HG02885 (cell line): ENCODE data around the gene PANK4.

ENCODE experiments used
- ATAC-seq: cut with Tn5 transposase; IDR thresholded peaks from one replicate; pipeline ENCODE4 v1.9.1; 2021; ENCODE audit warnings: mild to moderate bottlenecking; ENCODE audit not compliant: unreplicated experiment, poor library complexity

PANK4 gene

GRCh38 chr1:2502661-2503553, 23.5 kb downstream of the PANK4 start:
- no peak for ATAC-seq

GRCh38 chr1:2502210-2502609, 24.2 kb downstream of the PANK4 start:
- ATAC-seq: no peak

- no peak for ATAC-seq
These were observed 24.6 kb downstream of the PANK4 start for GRCh38 chr1:2501820-2502119.

- no peak for ATAC-seq
These were observed 25.2 kb downstream of the PANK4 start for GRCh38 chr1:2501041-2501819.

GRCh38 chr1:2499986-2500596, 26.3 kb downstream of the PANK4 start:
- ATAC-seq: no peak

- no peak for ATAC-seq
These were observed 27.1 kb downstream of the PANK4 start for GRCh38 chr1:2499260-2499659.

GRCh38 chr1:2498648-2499047, 27.7 kb downstream of the PANK4 start:
- ATAC-seq: no peak

- no peak for ATAC-seq
These were observed 28.5 kb downstream of the PANK4 start for GRCh38 chr1:2497891-2498290.

GRCh38 chr1:2496746-2497145, 29.6 kb downstream of the PANK4 start:
- ATAC-seq: no peak

GRCh38 chr1:2496087-2496622, 30.2 kb downstream of the PANK4 start:
- ATAC-seq: no peak

GRCh38 chr1:2495546-2495945, 30.9 kb downstream of the PANK4 start:
- ATAC-seq: no peak

- ATAC-seq: no peak
These were observed 31.4 kb downstream of the PANK4 start for GRCh38 chr1:2495026-2495425.

- ATAC-seq: no peak
These were observed 32.1 kb downstream of the PANK4 start for GRCh38 chr1:2494323-2494693.

- ATAC-seq: no peak
These were observed 32.6 kb downstream of the PANK4 start for GRCh38 chr1:2493691-2494322.

- no peak for ATAC-seq
These were observed 33.2 kb downstream of the PANK4 start for GRCh38 chr1:2493218-2493617.

- no peak for ATAC-seq
These were observed 34.3 kb downstream of the PANK4 start for GRCh38 chr1:2492091-2492490.

- no peak for ATAC-seq
These were observed 36.8 kb downstream of the PANK4 start for GRCh38 chr1:2489615-2490014.

- ATAC-seq: no peak
These were observed 37.7 kb downstream of the PANK4 start for GRCh38 chr1:2488688-2489087.

- ATAC-seq: no peak
These were observed 39.8 kb downstream of the PANK4 start for GRCh38 chr1:2486558-2486957.

- ATAC-seq: no peak
These were observed 40.4 kb downstream of the PANK4 start for GRCh38 chr1:2486041-2486440.

GRCh38 chr1:2483970-2484369, 42.4 kb downstream of the PANK4 start:
- ATAC-seq: no peak
